Measurements from ENCODE around the gene ZNF462.

GRCh38 chr9:106920701-106921283 is 57.8 kb downstream of the ZNF462 start:
- no peak for TF ChIP-seq CTCF (IDR thresholded peaks at IDR 0.05)
- no peak for TF ChIP-seq POLR2A (IDR thresholded peaks at IDR 0.05)
